H1 (cell line): ENCODE measurements around the gene ZNF346. TPM values are rescaled to one million over a fixed set of nuclear protein-coding genes. Genes with fewer than 3 reads are reported as not detected.

ENCODE experiments used
- ATF3 ChIP-seq: IDR thresholded peaks from 2 replicates; pipeline ENCODE4 v1.6.1; 2011; ENCODE audit warnings: low read depth, mild to moderate bottlenecking, low read length; ENCODE audit not compliant: insufficient read depth
- BRCA1 ChIP-seq: IDR thresholded peaks from 2 replicates; pipeline ENCODE4 v1.6.1; 2012; ENCODE audit warnings: low read depth, low read length, improper control_type of control experiment
- CHD1 ChIP-seq: IDR thresholded peaks from 2 replicates; pipeline ENCODE4 v1.6.1; 2012; ENCODE audit warnings: low read depth, low read length, improper control_type of control experiment
- CHD7 ChIP-seq: fragments of 300-600 bp; sonication (generic); IDR thresholded peaks from 2 replicates; pipeline ENCODE4 v1.7.1; 2012; ENCODE audit warnings: low read length, moderate library complexity, mild to moderate bottlenecking, inconsistent platforms; ENCODE audit not compliant: insufficient replicate concordance
- GTF2F1 ChIP-seq: IDR thresholded peaks from 2 replicates; pipeline ENCODE4 v1.6.1; 2012; ENCODE audit warnings: low read depth, low read length, improper control_type of control experiment, borderline replicate concordance
- JUND ChIP-seq: IDR thresholded peaks from 2 replicates; pipeline ENCODE4 v1.6.1; 2011; ENCODE audit warnings: mild to moderate bottlenecking, improper control_type of control experiment, low read length
- KDM5A ChIP-seq: fragments of 200-600 bp; IDR thresholded peaks from 2 replicates; pipeline ENCODE4 v1.7.1; 2012; ENCODE audit warnings: mild to moderate bottlenecking, low read length, inconsistent platforms, mixed read lengths
- MAFK ChIP-seq: IDR thresholded peaks from 2 replicates; pipeline ENCODE4 v1.6.1; 2012; ENCODE audit warnings: low read depth, mild to moderate bottlenecking, improper control_type of control experiment, low read length
- NANOG ChIP-seq: IDR thresholded peaks from 2 replicates; pipeline ENCODE4 v1.6.1; 2011; ENCODE audit warnings: low read length, low read depth, mild to moderate bottlenecking, inconsistent platforms; ENCODE audit not compliant: insufficient read depth, poor library complexity, severe bottlenecking
- POU5F1 ChIP-seq: IDR thresholded peaks from 2 replicates; pipeline ENCODE4 v1.6.1; 2011; ENCODE audit warnings: low read depth, mild to moderate bottlenecking, low read length, moderate library complexity
- SAP30 ChIP-seq: fragments of 300-600 bp; sonication (generic); IDR thresholded peaks from 2 replicates; pipeline ENCODE4 v1.7.1; 2012; ENCODE audit warnings: low read length, moderate library complexity, mild to moderate bottlenecking, inconsistent platforms; ENCODE audit not compliant: insufficient read depth, insufficient replicate concordance
- polyA plus RNA-seq, 7 experiments: library from polyadenylated mRNA; depleted of rRNA in 3 of 7; stranded (reverse) in 5 of 7; unstranded in 2 of 7; fragments of >200 nt in 5 of 7; fragments of 200-250 nt in 2 of 7; gene quantifications; 1 replicate in 5 of 7; 2 replicates in 1 of 7; 4 replicates in 1 of 7; pipeline versions ENCODE4 v1.2.1 to v1.2.3, GENCODE V29; 2011 to 2013; ENCODE audit warnings: missing spikeins in 2 of 7, mixed read lengths in 2 of 7
- total RNA-seq: library from RNA; stranded (reverse); fragmentation: NEBNext Ultra II Directional; extraction: Animal tissue kit (Norgen Biotek cat#: 25700); gene quantifications from 2 replicates; pipeline ENCODE4 v1.2.1, GENCODE V29; 2021

Gene ZNF346
- total and polyA plus RNA-seq, 2 of the 8 experiments (the other 6 are each of a cell fraction or from before 2014, with no cell fraction given), result 19.9 to 20.8 TPM

GRCh38 chr5:177126771-177127170 is 104.3 kb downstream of the ZNF346 start (continued):
- TF ChIP-seq CHD7, result no peak
- no peak for TF ChIP-seq MAFK
- no peak for TF ChIP-seq NANOG
- no peak for TF ChIP-seq GTF2F1
- TF ChIP-seq CHD1, result no peak
- no peak for TF ChIP-seq JUND
- no peak for TF ChIP-seq ATF3
- TF ChIP-seq SAP30, result no peak
- no peak for TF ChIP-seq KDM5A
- TF ChIP-seq POU5F1, result no peak
- no peak for TF ChIP-seq BRCA1
